ENCODE measurements around the gene GRB2. TPM values are rescaled to one million over a fixed set of nuclear protein-coding genes. Genes with fewer than 3 reads are reported as not detected.
A peak's percentile ranks its signal among the peaks of the same experiment; 100 is the strongest.

The GRB2 gene
- total and polyA plus RNA-seq, 8 donors = 18.5 to 64.7 (median 30.8) TPM

DNA sequence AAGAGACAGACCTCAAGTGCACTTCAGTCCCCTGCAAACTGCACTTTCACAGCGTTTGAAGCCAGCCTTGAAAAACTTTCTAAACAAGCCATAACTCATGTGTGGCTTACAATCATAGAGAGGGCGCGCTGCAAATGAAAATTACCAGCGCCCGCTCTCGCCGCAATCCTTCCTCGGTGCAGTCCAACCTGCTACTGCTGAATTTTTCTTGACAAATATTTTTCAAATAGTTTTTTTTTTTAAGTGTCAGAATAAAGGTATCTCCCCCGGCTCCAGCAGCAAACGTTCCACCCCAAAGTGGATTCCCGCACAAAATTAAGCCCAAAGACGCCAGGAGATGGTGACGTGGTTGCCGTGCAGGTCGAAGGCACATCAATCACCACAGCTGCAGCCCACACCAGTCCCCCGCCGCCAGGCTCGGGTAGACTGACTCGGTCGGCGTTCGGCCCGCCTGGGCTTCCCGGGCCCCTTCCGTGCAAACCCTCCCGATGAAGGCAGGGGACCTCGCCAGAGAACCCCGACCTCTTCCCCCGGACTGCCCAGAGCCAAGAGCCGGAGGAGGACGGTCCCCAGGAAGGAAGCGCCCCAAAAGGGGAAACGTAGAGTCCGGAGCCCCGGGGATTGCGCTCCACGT lies 630 bp downstream of the GRB2 start:
- Histone ChIP-seq H3K27ac (peak overlapping the region; percentile 83 to 94 (median 90)), H3K27me3 (no peaks in the 10 kb centered on the region), H3K4me1 (peaks cover 7 to 17% (median 14%) of the 10 kb centered on the region in 3 donors), H3K9me3 (no peaks in the 10 kb centered on the region), H3K4me3 (peak overlapping the region; percentile 96 to 100 (median 98)), H3K36me3 (no peaks in the 10 kb centered on the region)
- FAIRE-seq (no peak), ATAC-seq (peak; percentile 43 to 55 (median 53)), DNase-seq (peak; percentile 38 to 84 (median 59))
- intact Hi-C loops (cut with DNase I) = loop anchor here in 1 of 3 donors (5.0 kb wide), 1 partner anchor 83 kb away; no protein-coding TSS in a partner anchor
- WGBS, 2 donors = 0% methylated on average over 34 to 37 of the region's 37 CpGs
- TF ChIP-seq, protein P1, sequence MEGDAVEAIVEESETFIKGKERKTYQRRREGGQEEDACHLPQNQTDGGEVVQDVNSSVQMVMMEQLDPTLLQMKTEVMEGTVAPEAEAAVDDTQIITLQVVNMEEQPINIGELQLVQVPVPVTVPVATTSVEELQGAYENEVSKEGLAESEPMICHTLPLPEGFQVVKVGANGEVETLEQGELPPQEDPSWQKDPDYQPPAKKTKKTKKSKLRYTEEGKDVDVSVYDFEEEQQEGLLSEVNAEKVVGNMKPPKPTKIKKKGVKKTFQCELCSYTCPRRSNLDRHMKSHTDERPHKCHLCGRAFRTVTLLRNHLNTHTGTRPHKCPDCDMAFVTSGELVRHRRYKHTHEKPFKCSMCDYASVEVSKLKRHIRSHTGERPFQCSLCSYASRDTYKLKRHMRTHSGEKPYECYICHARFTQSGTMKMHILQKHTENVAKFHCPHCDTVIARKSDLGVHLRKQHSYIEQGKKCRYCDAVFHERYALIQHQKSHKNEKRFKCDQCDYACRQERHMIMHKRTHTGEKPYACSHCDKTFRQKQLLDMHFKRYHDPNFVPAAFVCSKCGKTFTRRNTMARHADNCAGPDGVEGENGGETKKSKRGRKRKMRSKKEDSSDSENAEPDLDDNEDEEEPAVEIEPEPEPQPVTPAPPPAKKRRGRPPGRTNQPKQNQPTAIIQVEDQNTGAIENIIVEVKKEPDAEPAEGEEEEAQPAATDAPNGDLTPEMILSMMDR (IDR thresholded peaks at IDR 0.05) = no peak

DNA sequence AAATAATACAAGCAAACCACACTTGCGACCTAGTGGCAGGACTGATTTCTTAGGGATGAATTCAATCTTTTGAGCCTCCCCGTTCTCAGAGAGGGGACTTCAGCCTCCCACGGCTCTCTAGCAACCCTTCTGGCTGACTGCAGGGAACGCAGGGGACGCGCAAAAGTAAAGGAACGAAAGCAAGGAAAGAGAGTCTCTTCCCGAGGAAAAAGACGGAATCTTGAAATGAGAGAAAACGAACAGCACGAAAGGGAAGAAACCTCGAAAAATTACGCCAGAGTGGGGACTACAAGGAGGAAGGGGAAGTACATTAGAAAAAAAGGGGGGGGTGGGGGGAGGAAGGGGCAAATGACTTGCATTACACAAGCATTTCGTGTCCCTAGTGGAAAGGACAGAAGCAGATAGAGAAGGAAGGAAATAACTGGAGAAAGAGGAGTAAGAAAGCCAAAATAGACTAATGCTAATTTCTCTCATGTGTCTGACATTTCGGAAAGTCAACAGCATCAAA lies 1.2 kb downstream of the GRB2 start:
- no peak for FAIRE-seq
- H3K27ac ChIP-seq = peak overlapping the region; percentile 83 to 94 (median 90)

DNA sequence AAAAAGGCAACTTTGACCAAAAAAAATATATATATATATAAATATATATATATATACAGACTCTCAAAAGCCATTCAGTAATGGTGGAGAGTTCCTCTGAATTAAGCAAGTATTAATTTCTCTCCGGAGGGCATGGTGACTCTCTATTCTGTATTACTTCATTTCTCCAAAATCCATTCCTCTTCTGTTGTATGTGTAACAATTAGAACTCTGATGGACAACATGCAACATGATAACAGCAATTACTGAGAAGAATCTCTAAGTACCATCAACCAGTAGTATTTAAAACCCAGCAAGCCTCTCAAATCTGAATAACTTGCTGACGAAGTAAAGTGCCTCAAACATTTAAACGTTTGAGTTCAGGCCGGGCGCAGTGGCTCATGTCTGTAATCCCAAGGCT lies 2.3 kb downstream of the GRB2 start:
- DNase-seq = no peak
- no peak for ATAC-seq
- no peaks in the 10 kb centered on the region for H3K36me3 ChIP-seq
- FAIRE-seq = no peak
- 72 to 85% methylated on average over 5 of the region's 5 CpGs for WGBS, 2 donors
- no peaks in the 10 kb centered on the region for H3K9me3 ChIP-seq
- H3K27me3 ChIP-seq = no peaks in the 10 kb centered on the region
- peak overlapping the region in 1 of 4 donors; percentile 7 for H3K4me3 ChIP-seq
- intact Hi-C loops (cut with DNase I) = no loop called here
- TF ChIP-seq, protein P1 (IDR thresholded peaks at IDR 0.05) = no peak
- H3K27ac ChIP-seq = no peak overlapping the region
- peaks cover 7 to 17% (median 14%) of the 10 kb centered on the region in 3 donors for H3K4me1 ChIP-seq

More for the DNA sequence above, 1.2 kb downstream of the GRB2 start:
- Histone ChIP-seq H3K4me3 (peak overlapping the region; percentile 96 to 100 (median 98)), H3K9me3 (no peaks in the 10 kb centered on the region), H3K27me3 (no peaks in the 10 kb centered on the region), H3K36me3 (no peaks in the 10 kb centered on the region), H3K4me1 (peaks cover 7 to 17% (median 14%) of the 10 kb centered on the region in 3 donors)
- TF ChIP-seq, protein P1 (IDR thresholded peaks at IDR 0.05) = peak in 3 of 4 donors; percentile 51 to 68 (median 53)
- DNase-seq (peak; percentile 44 to 70 (median 57)), ATAC-seq (peak; percentile 29 to 59 (median 56))
- 0 to 1% methylated on average over 15 of the region's 15 CpGs for WGBS, 2 donors
- intact Hi-C loops (cut with DNase I) = no loop called here

DNA sequence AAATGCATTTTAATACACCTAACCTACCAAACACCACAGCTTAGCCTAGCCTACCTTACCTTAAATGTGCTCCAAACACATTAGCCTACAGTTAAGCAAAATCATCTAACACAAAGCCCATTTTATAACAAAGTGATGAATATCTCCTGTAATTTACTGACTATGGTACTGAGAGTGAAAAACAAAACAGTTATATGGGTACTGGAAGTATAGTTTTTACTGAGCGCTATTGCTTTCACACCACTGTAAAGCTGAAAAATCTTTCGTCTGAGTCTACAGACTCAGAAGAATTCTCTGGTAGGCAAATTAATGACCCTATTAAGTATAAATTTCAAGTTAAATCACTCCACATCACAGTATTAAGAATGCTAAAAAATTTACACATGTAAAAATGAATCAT lies 3.5 kb downstream of the GRB2 start:
- H3K27me3 ChIP-seq = no peaks in the 10 kb centered on the region
- intact Hi-C loops (cut with DNase I) = no loop called here
- TF ChIP-seq, protein P1 (IDR thresholded peaks at IDR 0.05) = no peak
- H3K36me3 ChIP-seq = no peaks in the 10 kb centered on the region
- H3K4me1 ChIP-seq = peaks cover 7 to 17% (median 15%) of the 10 kb centered on the region in 3 donors
- ATAC-seq = no peak
- H3K9me3 ChIP-seq = no peaks in the 10 kb centered on the region
- no peak overlapping the region for H3K27ac ChIP-seq
- H3K4me3 ChIP-seq = no peak overlapping the region
- WGBS, 2 donors = 85 to 96% methylated on average over 2 of the region's 2 CpGs
- DNase-seq = no peak
- FAIRE-seq = no peak

Data from pancreas (tissue), 10 donors.